HG02678 (cell line): Measurements from ENCODE around the gene SPATA31D1.
"Not testable (repeated sequence)": the region's sequence is repeated elsewhere in the genome, so short reads cannot be mapped to it uniquely, and the experiment has no call there.

Experiments used
- ATAC-seq: cut with Tn5 transposase; IDR thresholded peaks from one replicate; pipeline ENCODE4 v1.9.1; 2021; ENCODE audit warnings: mild to moderate bottlenecking, moderate library complexity; ENCODE audit not compliant: unreplicated experiment

The SPATA31D1 gene

GRCh38 chr9:81988472-81988871 is at the start of gene SPATA31D1:
Gene SPATA31D1 (plus strand): TSS chr9:81988772. CDS start chr9:81988819, 47 bp downstream.
- ATAC-seq = not testable (repeated sequence)

GRCh38 chr9:81943393-81943792 is 45.2 kb upstream of the SPATA31D1 start, which contains the start of gene SPATA31D3:
Gene SPATA31D3 (plus strand): TSS chr9:81943500. CDS start chr9:81943586, 86 bp downstream.
- ATAC-seq = not testable (repeated sequence)

DNA sequence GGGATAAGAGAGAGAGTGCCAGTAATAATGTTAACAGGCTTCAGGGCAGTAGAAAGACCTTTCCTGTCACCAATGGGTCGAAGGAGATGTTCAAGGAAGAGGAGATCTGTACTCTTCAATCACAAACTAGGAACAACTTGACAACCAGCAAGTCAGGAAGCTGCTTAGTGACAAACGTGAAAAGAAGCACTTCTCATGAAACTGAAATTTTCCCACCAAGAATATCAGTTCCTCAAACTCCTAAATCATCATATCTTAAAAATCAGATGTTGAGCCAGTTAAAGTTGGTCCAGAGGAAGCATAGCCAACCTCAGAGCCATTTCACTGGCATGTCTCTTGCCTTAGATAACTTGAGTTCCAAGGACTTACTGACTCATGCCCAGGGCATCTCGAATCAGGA is 39.9 kb upstream of the SPATA31D1 start:
- not testable (repeated sequence) for ATAC-seq

DNA sequence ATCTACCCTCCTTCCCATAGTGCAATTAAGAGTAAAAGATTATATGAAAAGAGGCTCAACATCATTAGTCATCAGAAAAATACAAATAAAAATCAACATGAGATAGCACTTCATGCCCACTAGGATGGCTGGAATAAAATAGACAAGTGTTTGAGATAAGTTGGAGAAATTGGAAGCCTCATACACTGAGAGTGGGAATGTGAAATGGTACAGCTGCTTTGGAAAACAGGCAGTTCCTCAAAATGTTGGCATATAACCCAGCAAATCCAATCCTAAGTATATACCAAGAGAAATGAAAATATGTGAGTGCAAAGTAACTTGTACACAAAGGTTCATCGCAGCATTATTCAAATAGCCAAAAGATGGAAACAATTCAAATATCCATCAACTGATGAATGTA is 35.5 kb upstream of the SPATA31D1 start:
- no peak for ATAC-seq

DNA sequence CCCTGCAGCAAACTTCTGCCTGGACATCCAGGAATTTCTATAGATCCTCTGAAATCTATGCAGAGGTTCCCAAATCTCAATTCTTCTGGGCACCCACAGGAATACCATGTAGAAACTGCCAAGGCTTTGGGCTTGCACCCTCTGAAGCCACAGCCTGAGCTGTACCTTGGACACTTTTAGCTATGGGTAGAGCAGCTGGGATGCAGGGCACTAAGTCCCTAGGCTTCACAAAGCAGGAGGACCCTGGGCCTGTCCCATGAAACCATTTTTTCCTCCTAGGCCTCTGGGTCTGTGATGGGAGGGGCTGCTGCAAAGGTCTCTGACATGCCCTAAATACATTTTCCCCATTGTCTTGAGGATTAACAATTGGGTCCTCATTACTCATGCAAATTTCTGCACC is 32.9 kb upstream of the SPATA31D1 start:
- no peak for ATAC-seq

- no peak for ATAC-seq
These were observed 24.1 kb upstream of the SPATA31D1 start for GRCh38 chr9:81964218-81965171.

DNA sequence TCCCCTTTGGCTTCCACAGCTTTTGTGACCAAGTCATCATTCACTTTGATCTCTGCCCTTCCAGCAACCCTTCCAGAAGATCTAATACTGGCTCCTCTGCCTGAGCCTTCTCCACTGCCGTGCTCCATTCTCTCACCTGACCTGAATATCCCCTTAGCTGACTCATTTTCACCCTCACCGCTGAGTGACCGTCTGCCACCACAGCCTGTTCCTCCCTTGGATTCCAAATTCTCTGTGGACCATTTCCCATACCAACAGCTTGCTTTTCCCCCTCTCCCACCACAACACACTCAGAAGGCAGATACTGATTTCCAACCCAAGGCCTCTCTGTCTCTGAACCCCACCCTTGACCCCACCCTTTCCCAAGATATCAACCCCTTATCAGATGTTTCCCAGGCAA is 20.5 kb upstream of the SPATA31D1 start:
- ATAC-seq = no peak

DNA sequence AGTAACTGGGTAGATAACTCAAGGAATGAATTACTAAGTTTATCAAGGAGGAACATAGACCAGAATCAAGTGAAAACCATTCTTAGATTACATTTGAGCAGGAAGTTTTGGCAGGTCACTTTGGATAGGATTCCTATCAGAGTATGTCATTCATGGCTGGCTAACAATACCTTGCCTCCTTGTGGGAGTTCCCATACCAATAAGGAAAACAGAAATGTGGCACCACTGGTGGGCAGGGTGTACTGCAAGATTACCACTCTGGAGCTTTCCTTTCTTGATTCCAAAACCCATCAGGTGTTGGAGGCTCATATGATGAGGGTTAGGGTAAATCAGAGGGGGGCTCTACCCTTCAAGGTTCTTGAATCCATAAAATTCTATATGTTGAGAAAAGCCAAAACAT is 18.6 kb upstream of the SPATA31D1 start:
- ATAC-seq = no peak

- ATAC-seq = no peak
These were observed 16.8 kb upstream of the SPATA31D1 start for GRCh38 chr9:81971727-81972126.

GRCh38 chr9:81974764-81975163 is 13.8 kb upstream of the SPATA31D1 start:
- ATAC-seq = no peak

DNA sequence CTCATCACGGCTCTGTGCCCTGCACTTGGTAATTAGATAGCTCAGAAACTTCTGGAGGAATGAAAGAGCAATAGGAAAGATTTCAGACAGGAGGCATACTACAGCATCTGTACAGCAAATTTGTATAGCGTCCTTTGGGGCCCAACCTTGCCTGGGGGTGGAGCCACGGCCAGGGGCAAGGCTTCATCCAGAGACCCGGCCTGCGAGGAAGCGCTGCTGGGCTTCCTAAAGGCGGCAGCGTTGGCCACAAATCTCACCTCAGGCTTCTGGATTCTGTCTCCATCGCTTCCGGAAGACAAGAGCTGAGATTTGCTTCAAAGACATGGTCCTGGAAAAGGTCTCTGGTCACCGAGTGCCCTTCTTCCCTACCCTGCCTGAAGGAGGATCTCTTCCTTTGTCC is 12.2 kb upstream of the SPATA31D1 start:
- ATAC-seq = no peak

GRCh38 chr9:81979196-81979595 is 9.4 kb upstream of the SPATA31D1 start:
- ATAC-seq = peak; percentile 81

DNA sequence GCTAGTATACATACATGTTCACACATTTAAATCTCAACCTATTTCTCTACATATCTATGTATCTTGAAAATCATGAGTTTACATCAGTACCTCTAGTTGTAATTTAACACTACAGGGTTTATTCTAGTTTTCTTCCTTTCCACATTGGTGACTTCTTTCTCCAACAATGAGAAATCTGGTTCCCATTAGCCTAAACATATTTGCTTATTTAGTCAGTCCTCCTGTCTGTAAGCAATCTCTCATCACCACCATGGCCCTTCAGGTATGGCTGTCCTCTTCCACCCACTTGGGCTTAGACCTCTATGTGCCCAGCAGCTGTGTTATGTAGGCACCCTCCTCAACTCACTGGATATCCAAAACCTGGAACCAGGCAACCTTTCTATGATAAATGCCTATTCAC is 8.0 kb upstream of the SPATA31D1 start:
- ATAC-seq = no peak

DNA sequence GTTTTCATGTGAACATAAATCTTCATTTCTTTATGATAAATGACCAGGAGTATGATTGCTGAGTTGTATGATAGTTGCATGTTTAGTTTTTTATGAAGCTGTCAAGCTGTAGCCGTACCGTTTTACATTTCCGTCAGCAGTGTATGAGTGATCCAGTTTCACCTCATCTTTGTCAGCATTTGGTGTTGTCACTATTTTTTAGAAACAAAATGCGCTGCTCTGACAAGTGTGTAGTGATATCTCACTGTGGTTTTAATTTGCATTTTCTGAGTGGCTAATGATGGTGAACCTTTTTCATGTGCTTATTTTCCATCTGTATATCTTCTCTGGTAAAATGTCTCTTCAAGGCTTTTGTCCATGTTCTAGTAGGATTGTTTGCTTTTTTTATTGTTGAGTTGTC is 6.7 kb upstream of the SPATA31D1 start:
- no peak for ATAC-seq

- ATAC-seq = no peak
These were observed 3.6 kb upstream of the SPATA31D1 start for GRCh38 chr9:81984928-81985327.

DNA sequence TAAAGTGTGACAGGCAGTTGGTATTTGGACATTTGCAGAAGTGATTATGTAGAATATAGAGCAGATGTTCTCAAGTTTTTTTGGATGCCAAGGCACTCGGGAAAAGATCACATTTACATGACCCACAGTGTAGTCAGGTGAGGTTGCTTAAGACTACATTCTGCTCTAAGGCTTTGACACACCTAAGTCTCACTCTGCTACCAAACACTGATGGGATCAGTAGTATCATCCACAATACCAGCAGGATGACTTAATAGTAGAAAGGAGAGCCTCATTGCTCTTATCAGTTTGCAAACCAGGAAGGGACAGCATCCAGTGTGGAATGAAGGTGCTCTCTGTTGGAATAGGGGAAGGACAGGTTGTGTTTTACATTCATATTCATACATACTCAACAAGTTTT is 2.5 kb upstream of the SPATA31D1 start:
- ATAC-seq = no peak

- no peak for ATAC-seq
These were observed 1.1 kb downstream of the SPATA31D1 start for GRCh38 chr9:81989700-81990099.

DNA sequence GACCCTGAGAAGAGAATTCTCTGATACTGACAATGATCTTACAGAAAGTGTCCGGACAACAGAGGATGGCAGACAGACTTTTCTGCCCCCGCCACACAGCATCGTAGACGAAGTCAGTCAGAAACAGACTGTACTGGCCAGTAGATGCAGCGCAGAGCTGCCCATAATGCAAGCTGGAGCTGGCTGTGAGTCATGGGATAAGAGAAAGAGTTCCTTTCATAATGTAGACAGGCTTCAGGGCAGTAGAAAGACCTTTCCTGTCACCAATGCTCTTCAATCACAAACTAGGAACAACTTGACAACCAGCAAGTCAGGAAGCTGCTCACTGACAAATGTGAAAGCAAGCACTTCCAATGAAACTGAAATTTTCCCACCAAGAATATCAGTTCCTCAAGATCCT is 5.1 kb downstream of the SPATA31D1 start:
- no peak for ATAC-seq

GRCh38 chr9:81999806-82000205 is 11.2 kb downstream of the SPATA31D1 start:
- no peak for ATAC-seq

DNA sequence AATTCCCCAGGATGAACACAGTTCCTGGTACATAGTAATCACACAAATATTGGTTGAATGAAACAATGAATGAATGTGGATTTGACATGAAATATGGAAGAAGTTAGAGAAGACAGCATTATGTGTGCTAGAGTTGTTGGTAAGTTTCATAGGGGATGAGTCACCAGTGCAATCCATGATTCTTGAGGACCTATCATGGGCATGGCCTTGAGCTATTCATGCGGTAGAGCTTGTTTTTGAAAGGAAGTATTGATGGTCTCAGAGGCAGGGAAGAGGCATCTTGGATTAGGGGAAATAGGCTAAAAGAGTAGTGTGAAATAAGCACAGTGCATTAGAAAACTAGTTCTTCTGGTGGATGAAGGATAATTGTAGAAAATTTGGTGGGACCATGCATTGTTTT is 22.1 kb downstream of the SPATA31D1 start:
- no peak for ATAC-seq

GRCh38 chr9:82011133-82011532 is 22.6 kb downstream of the SPATA31D1 start:
- no peak for ATAC-seq

GRCh38 chr9:82012276-82012675 is 23.7 kb downstream of the SPATA31D1 start:
- ATAC-seq = no peak
